IPS DF 6.9 (cell line): ENCODE measurements around the gene ABCA12.

Source experiments
- DNase-seq: peaks from one replicate; pipeline ENCODE4 v3.0.0-alpha.2; 2013; ENCODE audit warnings: low read depth, low spot score
- H3K27ac ChIP-seq: one replicate; pipeline ENCODE4 v1.5.1; 2013; ENCODE audit warnings: low read length, control low read depth
- H3K27me3 ChIP-seq: 2 replicates; pipeline ENCODE4 v1.6.1; 2013; ENCODE audit warnings: mild to moderate bottlenecking, low read length; ENCODE audit not compliant: control insufficient read depth, insufficient read depth
- H3K36me3 ChIP-seq: 2 replicates; pipeline ENCODE4 v1.6.1; 2013; ENCODE audit warnings: low read length; ENCODE audit not compliant: control insufficient read depth, insufficient read depth
- H3K4me1 ChIP-seq: 2 replicates; pipeline ENCODE4 v1.6.1; 2013; ENCODE audit warnings: low read length; ENCODE audit not compliant: control insufficient read depth, insufficient read depth
- H3K4me3 ChIP-seq: 2 replicates; pipeline ENCODE4 v1.5.1; 2013; ENCODE audit warnings: mild to moderate bottlenecking, low read length
- H3K9me3 ChIP-seq: 2 replicates; pipeline ENCODE4 v1.6.1; 2013; ENCODE audit warnings: low read length, inconsistent platforms; ENCODE audit not compliant: control insufficient read depth, insufficient read depth
- WGBS: extraction: QIAGEN DNeasy Blood & Tissue Kit; methylation state at CpG from one replicate; pipeline ENCODE4 v1.1.7; 2013; ENCODE audit warnings: mixed read lengths, missing lambda C conversion rate; ENCODE audit not compliant: insufficient read length, insufficient coverage; 5-methylcytosine and 5-hydroxymethylcytosine counted together

Gene ABCA12

GRCh38 chr2:215049341-215049740 lies 89.1 kb downstream of the ABCA12 start:
- Histone ChIP-seq H3K36me3 (no peaks in the 10 kb centered on the region), H3K9me3 (no peaks in the 10 kb centered on the region), H3K4me3 (no peak overlapping the region), H3K27ac (no peak overlapping the region), H3K27me3 (no peaks in the 10 kb centered on the region), H3K4me1 (no peaks in the 10 kb centered on the region)
- no peak for DNase-seq
- no CpG with 5 or more reads among the region's 2 CpGs for WGBS

- no peaks in the 10 kb centered on the region for H3K4me1 ChIP-seq
- H3K9me3 ChIP-seq: no peaks in the 10 kb centered on the region
- no peaks in the 10 kb centered on the region for H3K27me3 ChIP-seq
- DNase-seq: no peak
- H3K27ac ChIP-seq: no peak overlapping the region
- H3K36me3 ChIP-seq: no peaks in the 10 kb centered on the region
- H3K4me3 ChIP-seq: no peak overlapping the region
- no CpG with 5 or more reads among the region's 3 CpGs for WGBS
Measured at GRCh38 chr2:215038421-215038820, 100.0 kb downstream of the ABCA12 start.

GRCh38 chr2:215036314-215036713 lies 102.1 kb downstream of the ABCA12 start:
- WGBS: no CpG with 5 or more reads among the region's 1 CpG
- Histone ChIP-seq H3K4me1 (no peaks in the 10 kb centered on the region), H3K36me3 (no peaks in the 10 kb centered on the region), H3K27ac (no peak overlapping the region), H3K27me3 (no peaks in the 10 kb centered on the region), H3K4me3 (no peak overlapping the region), H3K9me3 (no peaks in the 10 kb centered on the region)
- DNase-seq: no peak

- H3K4me3 ChIP-seq: no peak overlapping the region
- WGBS: no CpG with 5 or more reads among the region's 3 CpGs
- H3K36me3 ChIP-seq: no peaks in the 10 kb centered on the region
- H3K27me3 ChIP-seq: no peaks in the 10 kb centered on the region
- no peak overlapping the region for H3K27ac ChIP-seq
- H3K9me3 ChIP-seq: no peaks in the 10 kb centered on the region
- no peaks in the 10 kb centered on the region for H3K4me1 ChIP-seq
- no peak for DNase-seq
Measured at GRCh38 chr2:215034154-215034553, 104.3 kb downstream of the ABCA12 start.

GRCh38 chr2:215032153-215032552 lies 106.3 kb downstream of the ABCA12 start:
- no CpG with 5 or more reads among the region's 2 CpGs for WGBS

GRCh38 chr2:215031321-215031720 lies 107.1 kb downstream of the ABCA12 start:
- DNase-seq: no peak
- no CpG with 5 or more reads among the region's 2 CpGs for WGBS

More at GRCh38 chr2:215032153-215032552, 106.3 kb downstream of the ABCA12 start:
- Histone ChIP-seq H3K36me3 (no peaks in the 10 kb centered on the region), H3K9me3 (no peaks in the 10 kb centered on the region), H3K4me1 (no peaks in the 10 kb centered on the region), H3K27ac (no peak overlapping the region), H3K27me3 (no peaks in the 10 kb centered on the region), H3K4me3 (no peak overlapping the region)
- DNase-seq: no peak

GRCh38 chr2:215029936-215030335 lies 108.5 kb downstream of the ABCA12 start:
- Histone ChIP-seq H3K36me3 (no peaks in the 10 kb centered on the region), H3K9me3 (no peaks in the 10 kb centered on the region), H3K27me3 (no peaks in the 10 kb centered on the region), H3K4me1 (no peaks in the 10 kb centered on the region), H3K4me3 (no peak overlapping the region), H3K27ac (no peak overlapping the region)
- WGBS: no CpG with 5 or more reads among the region's 5 CpGs
- no peak for DNase-seq

More at GRCh38 chr2:215031321-215031720, 107.1 kb downstream of the ABCA12 start:
- Histone ChIP-seq H3K9me3 (no peaks in the 10 kb centered on the region), H3K4me3 (no peak overlapping the region), H3K27ac (no peak overlapping the region), H3K36me3 (no peaks in the 10 kb centered on the region), H3K4me1 (no peaks in the 10 kb centered on the region), H3K27me3 (no peaks in the 10 kb centered on the region)

GRCh38 chr2:215028231-215028630 lies 110.2 kb downstream of the ABCA12 start:
- no peak for DNase-seq

GRCh38 chr2:215027779-215028178 lies 110.6 kb downstream of the ABCA12 start:
- no CpG with 5 or more reads among the region's 2 CpGs for WGBS
- Histone ChIP-seq H3K4me1 (peaks cover 1% of the 10 kb centered on the region; the same call in 1 of the 2 replicates), H3K36me3 (no peaks in the 10 kb centered on the region), H3K27me3 (no peaks in the 10 kb centered on the region), H3K27ac (no peak overlapping the region), H3K4me3 (no peak overlapping the region), H3K9me3 (no peaks in the 10 kb centered on the region)
- no peak for DNase-seq

More at GRCh38 chr2:215028231-215028630, 110.2 kb downstream of the ABCA12 start:
- Histone ChIP-seq H3K4me3 (no peak overlapping the region), H3K27me3 (no peaks in the 10 kb centered on the region), H3K36me3 (no peaks in the 10 kb centered on the region), H3K9me3 (no peaks in the 10 kb centered on the region), H3K27ac (no peak overlapping the region), H3K4me1 (no peaks in the 10 kb centered on the region)
- WGBS: no CpG with 5 or more reads among the region's 1 CpG

- peaks cover 1% of the 10 kb centered on the region; the same call in 1 of the 2 replicates for H3K4me1 ChIP-seq
- H3K27ac ChIP-seq: no peak overlapping the region
- DNase-seq: no peak
- H3K9me3 ChIP-seq: no peaks in the 10 kb centered on the region
- WGBS: no CpG with 5 or more reads among the region's 2 CpGs
- no peaks in the 10 kb centered on the region for H3K36me3 ChIP-seq
- no peaks in the 10 kb centered on the region for H3K27me3 ChIP-seq
- no peak overlapping the region for H3K4me3 ChIP-seq
Measured at GRCh38 chr2:215022910-215023309, 115.5 kb downstream of the ABCA12 start.

GRCh38 chr2:215022418-215022817 lies 116.0 kb downstream of the ABCA12 start:
- Histone ChIP-seq H3K9me3 (no peaks in the 10 kb centered on the region), H3K27ac (no peak overlapping the region), H3K4me1 (peaks cover 1% of the 10 kb centered on the region; the same call in 1 of the 2 replicates), H3K4me3 (no peak overlapping the region), H3K27me3 (no peaks in the 10 kb centered on the region), H3K36me3 (no peaks in the 10 kb centered on the region)
- no CpG with 5 or more reads among the region's 3 CpGs for WGBS
- DNase-seq: no peak
